Gastroesophageal sphincter (tissue), 3 donors: ENCODE data around the gene ARFGAP1.

ENCODE experiments used
- CTCF ChIP-seq, 4 experiments: fragments of 200-600 bp in 2 of 4; fragments of 450-650 bp in 2 of 4; sonication (generic) in 1 of 4; IDR thresholded peaks; one replicate each; pipeline ENCODE4 v1.5.1; 2017 to 2019; ENCODE audit warnings: antibody characterized with exemption in 4 of 4, mild to moderate bottlenecking in 2 of 4, moderate library complexity in 2 of 4
- EP300 ChIP-seq: sonication (generic); formaldehyde crosslinking; IDR thresholded peaks from one replicate; pipeline ENCODE4 v1.6.1; 2017; ENCODE audit warnings: antibody characterized with exemption, mild to moderate bottlenecking
- POLR2A ChIP-seq, 2 donors: fragments of 450-650 bp; IDR thresholded peaks; one replicate each; pipeline ENCODE4 v1.6.1; 2017; ENCODE audit warnings: antibody characterized with exemption in 2 of 2, mild to moderate bottlenecking in 2 of 2, moderate library complexity in 1 of 2
- POLR2AphosphoS5 ChIP-seq: sonication (generic); formaldehyde crosslinking; IDR thresholded peaks from one replicate; pipeline ENCODE4 v1.6.1; 2017; ENCODE audit warnings: antibody characterized with exemption

GRCh38 chr20:63318391-63319163 is 46.0 kb downstream of the ARFGAP1 start:
- no peak for TF ChIP-seq CTCF (IDR thresholded peaks at IDR 0.05)
- TF ChIP-seq POLR2AphosphoS5 = no peak
- TF ChIP-seq POLR2A (IDR thresholded peaks at IDR 0.05) = no peak
- no peak for TF ChIP-seq EP300
